ENCODE data around the gene SMIM13.
"Not testable (repeated sequence)": the region's sequence is repeated elsewhere in the genome, so short reads cannot be mapped to it uniquely, and the experiment has no call there.

The SMIM13 gene

GRCh38 chr6:11083491-11083890 is 10.1 kb upstream of the SMIM13 start:
- no peak overlapping the region for H3K4me3 ChIP-seq (ENCODE audit: low read length)
- no peak for DNase-seq (ENCODE audit: low read depth)
- no peak for TF ChIP-seq CTCF (conservative IDR thresholded peaks at IDR 0.05; ENCODE audit: low read depth, low read length)

GRCh38 chr6:11083956-11084355 is 9.7 kb upstream of the SMIM13 start:
- no peak for TF ChIP-seq CTCF (conservative IDR thresholded peaks at IDR 0.05; ENCODE audit: low read depth, low read length)
- H3K4me3 ChIP-seq (ENCODE audit: low read length) = no peak overlapping the region
- no peak for DNase-seq (ENCODE audit: low read depth)

GRCh38 chr6:11085758-11086435 is 7.7 kb upstream of the SMIM13 start:
- H3K4me3 ChIP-seq (ENCODE audit: low read length) = no peak overlapping the region
- no peak for TF ChIP-seq CTCF (conservative IDR thresholded peaks at IDR 0.05; ENCODE audit: low read depth, low read length)
- DNase-seq (ENCODE audit: low read depth) = no peak

GRCh38 chr6:11087141-11087812 is 6.4 kb upstream of the SMIM13 start:
- not testable (repeated sequence) for DNase-seq (ENCODE audit: low read depth); H3K4me3 ChIP-seq (ENCODE audit: low read length)

- no peak for TF ChIP-seq CTCF (conservative IDR thresholded peaks at IDR 0.05; ENCODE audit: low read depth, low read length)
- DNase-seq (ENCODE audit: low read depth) = no peak
- no peak overlapping the region for H3K4me3 ChIP-seq (ENCODE audit: low read length)
Observed at GRCh38 chr6:11089695-11090094, 3.9 kb upstream of the SMIM13 start.

GRCh38 chr6:11091141-11091540 is 2.5 kb upstream of the SMIM13 start:
- DNase-seq (ENCODE audit: low read depth); H3K4me3 ChIP-seq (ENCODE audit: low read length): not testable (repeated sequence)

- no peak for DNase-seq (ENCODE audit: low read depth)
- peak overlapping the region; percentile 93 for H3K4me3 ChIP-seq (ENCODE audit: low read length)
- TF ChIP-seq CTCF (conservative IDR thresholded peaks at IDR 0.05; ENCODE audit: low read depth, low read length) = no peak
Observed at GRCh38 chr6:11092668-11093375, 812 bp upstream of the SMIM13 start.

GRCh38 chr6:11093376-11093625 is 333 bp upstream of the SMIM13 start:
- no peak for TF ChIP-seq CTCF (conservative IDR thresholded peaks at IDR 0.05; ENCODE audit: low read depth, low read length)
- DNase-seq (ENCODE audit: low read depth) = no peak
- peak overlapping the region; percentile 93 for H3K4me3 ChIP-seq (ENCODE audit: low read length)

All from retinal pigment epithelial cell (primary cell).